Trophoblast cell (in vitro differentiated cells and primary cell): ENCODE data around the gene WDPCP.
A peak's percentile ranks its signal among the peaks of the same experiment; 100 is the strongest.
"Not testable (repeated sequence)": the region's sequence is repeated elsewhere in the genome, so short reads cannot be mapped to it uniquely, and the experiment has no call there.

Experiments
- DNase-seq, 2 donors: peaks; one replicate each; pipeline ENCODE4 v3.0.0-alpha.2; 2016
- H2AFZ ChIP-seq: 2 replicates; pipeline ENCODE4 v1.6.1; 2013; ENCODE audit warnings: low read length, moderate library complexity, mild to moderate bottlenecking; ENCODE audit not compliant: insufficient read depth, poor library complexity
- H2AK5ac ChIP-seq: 2 replicates; pipeline ENCODE4 v1.6.1; 2013; ENCODE audit warnings: mild to moderate bottlenecking, low read length
- H2BK120ac ChIP-seq: 2 replicates; pipeline ENCODE4 v1.6.1; 2013; ENCODE audit warnings: low read length, mild to moderate bottlenecking, moderate library complexity; ENCODE audit not compliant: insufficient read depth, poor library complexity
- H2BK12ac ChIP-seq: 2 replicates; pipeline ENCODE4 v1.6.1; 2013; ENCODE audit warnings: mild to moderate bottlenecking, low read length, moderate library complexity
- H2BK5ac ChIP-seq: 2 replicates; pipeline ENCODE4 v1.6.1; 2013; ENCODE audit warnings: low read length, low read depth, moderate library complexity, mild to moderate bottlenecking; ENCODE audit not compliant: poor library complexity
- H3K14ac ChIP-seq: 2 replicates; pipeline ENCODE4 v1.6.1; 2013; ENCODE audit warnings: mild to moderate bottlenecking, low read length
- H3K18ac ChIP-seq: 2 replicates; pipeline ENCODE4 v1.6.1; 2013; ENCODE audit warnings: mild to moderate bottlenecking, low read length
- H3K23ac ChIP-seq: 2 replicates; pipeline ENCODE4 v1.6.1; 2013; ENCODE audit warnings: low read length
- H3K27ac ChIP-seq: 2 replicates; pipeline ENCODE4 v1.5.1; 2013; ENCODE audit warnings: low read depth, mild to moderate bottlenecking, inconsistent platforms, low read length, moderate library complexity
- H3K27me3 ChIP-seq: 2 replicates; pipeline ENCODE4 v1.6.1; 2013; ENCODE audit warnings: inconsistent platforms, mild to moderate bottlenecking, low read length, moderate library complexity; ENCODE audit not compliant: insufficient read depth
- H3K36me3 ChIP-seq, 2 experiments: 1 replicate in 1 of 2; 2 replicates in 1 of 2; pipeline ENCODE4 v1.6.1; 2013; ENCODE audit warnings: low read length in 2 of 2, mild to moderate bottlenecking in 2 of 2, moderate library complexity in 1 of 2; ENCODE audit not compliant: insufficient read depth in 2 of 2, control insufficient read depth in 1 of 2
- H3K4ac ChIP-seq: 2 replicates; pipeline ENCODE4 v1.6.1; 2013; ENCODE audit warnings: low read depth, mild to moderate bottlenecking, low read length, moderate library complexity
- H3K4me1 ChIP-seq, 2 experiments: 1 replicate in 1 of 2; 2 replicates in 1 of 2; pipeline ENCODE4 v1.6.1; 2013; ENCODE audit warnings: low read length in 2 of 2, mild to moderate bottlenecking in 2 of 2, moderate library complexity in 1 of 2; ENCODE audit not compliant: insufficient read depth in 2 of 2, control insufficient read depth in 1 of 2
- H3K4me2 ChIP-seq: 2 replicates; pipeline ENCODE4 v1.6.1; 2013; ENCODE audit warnings: inconsistent platforms, mild to moderate bottlenecking, low read length, moderate library complexity
- H3K4me3 ChIP-seq: 2 replicates; pipeline ENCODE4 v1.5.1; 2013; ENCODE audit warnings: mild to moderate bottlenecking, low read depth, low read length, inconsistent platforms
- H3K79me1 ChIP-seq: one replicate; pipeline ENCODE4 v1.6.1; 2013; ENCODE audit warnings: low read length
- H3K79me2 ChIP-seq: 2 replicates; pipeline ENCODE4 v1.6.1; 2013; ENCODE audit warnings: low read length, mild to moderate bottlenecking; ENCODE audit not compliant: control insufficient read depth, insufficient read depth, poor library complexity
- H3K9ac ChIP-seq: 2 replicates; pipeline ENCODE4 v1.6.1; 2013; ENCODE audit warnings: mild to moderate bottlenecking, low read length
- H3K9me3 ChIP-seq: 2 replicates; pipeline ENCODE4 v1.6.1; 2013; ENCODE audit warnings: low read depth, mild to moderate bottlenecking, control low read depth, inconsistent platforms, low read length; ENCODE audit not compliant: insufficient read depth
- H4K12ac ChIP-seq: 2 replicates; pipeline ENCODE4 v1.6.1; 2013; ENCODE audit warnings: low read depth, mild to moderate bottlenecking, low read length, moderate library complexity
- H4K8ac ChIP-seq: 2 replicates; pipeline ENCODE4 v1.6.1; 2013; ENCODE audit warnings: low read depth, mild to moderate bottlenecking, low read length, moderate library complexity
- H4K91ac ChIP-seq: one replicate; pipeline ENCODE4 v1.6.1; 2013; ENCODE audit warnings: low read depth, mild to moderate bottlenecking, low read length, moderate library complexity
- WGBS: extraction: QIAGEN DNeasy Blood & Tissue Kit; methylation state at CpG from one replicate; pipeline ENCODE4 v1.1.7; 2013; ENCODE audit warnings: missing lambda C conversion rate; ENCODE audit not compliant: insufficient read length, insufficient coverage; ENCODE audit errors: extremely low coverage; 5-methylcytosine and 5-hydroxymethylcytosine counted together

Gene WDPCP

GRCh38 chr2:63573726-63574345 is 14.4 kb downstream of the WDPCP start:
- H4K12ac ChIP-seq, H3K4me1 ChIP-seq, H3K4me2 ChIP-seq, H2BK12ac ChIP-seq, H3K4me3 ChIP-seq, H3K9ac ChIP-seq, H3K4ac ChIP-seq, H2AFZ ChIP-seq, H3K23ac ChIP-seq, H3K79me2 ChIP-seq, DNase-seq, H2AK5ac ChIP-seq, H3K27ac ChIP-seq, H3K27me3 ChIP-seq, H4K91ac ChIP-seq, H3K18ac ChIP-seq, H3K79me1 ChIP-seq, H3K14ac ChIP-seq, H3K9me3 ChIP-seq, H2BK5ac ChIP-seq, H4K8ac ChIP-seq, H3K36me3 ChIP-seq, H2BK120ac ChIP-seq: not testable (repeated sequence)
- no CpG with 5 or more reads among the region's 13 CpGs for WGBS

GRCh38 chr2:63573026-63573425 is 15.3 kb downstream of the WDPCP start:
- WGBS: no CpG with 5 or more reads among the region's 3 CpGs
- not testable (repeated sequence) for H2BK5ac ChIP-seq, H3K79me2 ChIP-seq, H2BK120ac ChIP-seq, H2AK5ac ChIP-seq, H4K91ac ChIP-seq, H3K79me1 ChIP-seq, DNase-seq, H3K23ac ChIP-seq, H3K9me3 ChIP-seq, H3K4ac ChIP-seq, H3K27me3 ChIP-seq, H3K27ac ChIP-seq, H3K18ac ChIP-seq, H4K8ac ChIP-seq, H3K4me3 ChIP-seq, H3K14ac ChIP-seq, H2AFZ ChIP-seq, H3K9ac ChIP-seq, H4K12ac ChIP-seq, H3K4me2 ChIP-seq, H3K4me1 ChIP-seq, H2BK12ac ChIP-seq, H3K36me3 ChIP-seq

GRCh38 chr2:63572001-63572400 is 16.3 kb downstream of the WDPCP start:
- Histone ChIP-seq H4K8ac (no peak overlapping the region), H3K79me2 (no peaks in the 10 kb centered on the region), H3K14ac (no peak overlapping the region), H3K18ac (no peak overlapping the region), H3K79me1 (no peaks in the 10 kb centered on the region), H4K91ac (no peak overlapping the region), H2BK12ac (no peak overlapping the region), H2BK120ac (no peak overlapping the region), H2AFZ (no peak overlapping the region), H2AK5ac (no peak overlapping the region), H3K9me3 (no peaks in the 10 kb centered on the region), H3K9ac (no peak overlapping the region), H3K23ac (no peak overlapping the region), H3K4me3 (no peak overlapping the region), H3K4ac (no peak overlapping the region), H3K36me3 (no peaks in the 10 kb centered on the region), H3K4me2 (no peak overlapping the region), H3K27ac (no peak overlapping the region), H4K12ac (no peak overlapping the region), H3K27me3 (no peaks in the 10 kb centered on the region), H2BK5ac (no peak overlapping the region), H3K4me1 (no peaks in the 10 kb centered on the region)
- DNase-seq: peak; percentile 20 to 76
- WGBS: no CpG with 5 or more reads among the region's 2 CpGs

- no peak overlapping the region for H3K4me2 ChIP-seq
- no peaks in the 10 kb centered on the region for H3K4me1 ChIP-seq
- no peak overlapping the region for H3K18ac ChIP-seq
- H2BK12ac ChIP-seq: no peak overlapping the region
- H3K9me3 ChIP-seq: no peaks in the 10 kb centered on the region
- no peak overlapping the region for H4K8ac ChIP-seq
- no peak overlapping the region for H3K9ac ChIP-seq
- H3K36me3 ChIP-seq: no peaks in the 10 kb centered on the region
- no peaks in the 10 kb centered on the region for H3K27me3 ChIP-seq
- no peak overlapping the region for H3K23ac ChIP-seq
- no CpG with 5 or more reads among the region's 2 CpGs for WGBS
- H3K4ac ChIP-seq: no peak overlapping the region
- no peak overlapping the region for H3K27ac ChIP-seq
- no peaks in the 10 kb centered on the region for H3K79me1 ChIP-seq
- no peak overlapping the region for H2AK5ac ChIP-seq
- no peak overlapping the region for H2BK120ac ChIP-seq
- no peak overlapping the region for H3K4me3 ChIP-seq
- no peak overlapping the region for H2BK5ac ChIP-seq
- H3K79me2 ChIP-seq: no peaks in the 10 kb centered on the region
- H4K91ac ChIP-seq: no peak overlapping the region
- no peak overlapping the region for H2AFZ ChIP-seq
- no peak overlapping the region for H3K14ac ChIP-seq
- no peak overlapping the region for H4K12ac ChIP-seq
- no peak for DNase-seq
Measured at GRCh38 chr2:63571291-63571690, 17.0 kb downstream of the WDPCP start.
